Hematopoietic multipotent progenitor cell treated with erythropoietin and hydrocortisone succinate and interleukin-3 and kit ligand, for 17 days (in vitro differentiated cells): ENCODE measurements around the gene PDE7B.

Experiments
- DNase-seq: peaks from one replicate; pipeline ENCODE4 v3.0.0-alpha.2; 2015; ENCODE audit warnings: low spot score

Gene PDE7B

GRCh38 chr6:135851442-135852271 is at the start of gene PDE7B:
TSS of gene PDE7B (plus strand) at chr6:135851701.
- DNase-seq = no peak

- DNase-seq = no peak
Observed at GRCh38 chr6:135801755-135802465, 49.6 kb upstream of the PDE7B start.

GRCh38 chr6:135810486-135810885 is 41.0 kb upstream of the PDE7B start:
- no peak for DNase-seq

GRCh38 chr6:135811170-135811569 is 40.3 kb upstream of the PDE7B start:
- DNase-seq = no peak

GRCh38 chr6:135811644-135812526 is 39.6 kb upstream of the PDE7B start:
- DNase-seq = no peak

- no peak for DNase-seq
Observed at GRCh38 chr6:135813401-135813800, 38.1 kb upstream of the PDE7B start.

GRCh38 chr6:135814043-135814442 is 37.5 kb upstream of the PDE7B start:
- DNase-seq = no peak

- DNase-seq = no peak
Observed at GRCh38 chr6:135815216-135815615, 36.3 kb upstream of the PDE7B start.

GRCh38 chr6:135817035-135817434 is 34.5 kb upstream of the PDE7B start:
- no peak for DNase-seq

- DNase-seq = no peak
Observed at GRCh38 chr6:135819665-135820064, 31.8 kb upstream of the PDE7B start.

- no peak for DNase-seq
Observed at GRCh38 chr6:135820340-135820739, 31.2 kb upstream of the PDE7B start.

- DNase-seq = no peak
Observed at GRCh38 chr6:135823851-135824250, 27.6 kb upstream of the PDE7B start.

GRCh38 chr6:135826236-135826804 is 25.2 kb upstream of the PDE7B start:
- DNase-seq = no peak

GRCh38 chr6:135828021-135828420 is 23.5 kb upstream of the PDE7B start:
- DNase-seq = no peak

- DNase-seq = no peak
Observed at GRCh38 chr6:135830452-135830881, 21.0 kb upstream of the PDE7B start.

- DNase-seq = no peak
Observed at GRCh38 chr6:135831016-135831415, 20.5 kb upstream of the PDE7B start.

GRCh38 chr6:135832166-135832565 is 19.3 kb upstream of the PDE7B start:
- no peak for DNase-seq

- no peak for DNase-seq
Observed at GRCh38 chr6:135833771-135834170, 17.7 kb upstream of the PDE7B start.

- no peak for DNase-seq
Observed at GRCh38 chr6:135837735-135838449, 13.6 kb upstream of the PDE7B start.

GRCh38 chr6:135839121-135839520 is 12.4 kb upstream of the PDE7B start:
- no peak for DNase-seq

- no peak for DNase-seq
Observed at GRCh38 chr6:135842618-135843392, 8.7 kb upstream of the PDE7B start.
